ENCODE results near the gene MTHFSD. TPM values are rescaled to one million over a fixed set of nuclear protein-coding genes. Genes with fewer than 3 reads are reported as not detected.

Gene MTHFSD
- total RNA-seq, 1 experiment from 2014 or later, result 4.7 TPM

GRCh38 chr16:86507173-86508027 lies 47.6 kb downstream of the MTHFSD start:
- Histone ChIP-seq H2BK12ac (ENCODE audit: insufficient read length, low read depth, low read length) (no peak overlapping the region), H3K18ac (ENCODE audit: insufficient read length, low read depth, low read length) (no peak overlapping the region), H2AK5ac (ENCODE audit: insufficient read length, low read length) (no peak overlapping the region), H3K4me2 (ENCODE audit: insufficient read depth, insufficient read length, low read length) (peak overlapping the region; percentile 26), H3K9ac (ENCODE audit: extremely low read depth, insufficient read length, low read length) (no peak overlapping the region), H3K56ac (ENCODE audit: insufficient read length, low read depth, low read length) (no peak overlapping the region), H3K23me2 (ENCODE audit: insufficient read length, low read depth, low read length, poor library complexity, severe bottlenecking) (peaks cover 12% of the 10 kb centered on the region), H3K14ac (ENCODE audit: insufficient read depth, low read length) (no peak overlapping the region), H3K23ac (ENCODE audit: insufficient read length, low read depth, low read length) (no peak overlapping the region), H3K9me3 (ENCODE audit: control insufficient read depth, low read depth, low read length) (no peaks in the 10 kb centered on the region), H2BK15ac (ENCODE audit: low read depth, low read length) (no peak overlapping the region), H3K27me3 (ENCODE audit: insufficient read depth, low read length) (peaks cover 93% of the 10 kb centered on the region), H4K5ac (ENCODE audit: insufficient read length, low read depth, low read length) (no peak overlapping the region), H4K20me1 (ENCODE audit: control insufficient read depth, insufficient read depth, insufficient read length) (no peaks in the 10 kb centered on the region), H4K8ac (replicated peaks; ENCODE audit: insufficient read length, low read depth, low read length) (no peak overlapping the region), H2BK20ac (ENCODE audit: low read depth, low read length, poor library complexity, severe bottlenecking) (no peak overlapping the region), H2BK5ac (ENCODE audit: insufficient read length, low read length) (no peak overlapping the region), H3T11ph (ENCODE audit: low read length) (no peak overlapping the region), H3K79me1 (ENCODE audit: insufficient read depth, low read depth, low read length, poor library complexity, severe bottlenecking) (no peaks in the 10 kb centered on the region), H4K91ac (ENCODE audit: insufficient read length, low read depth, low read length) (no peak overlapping the region), H3K27ac (ENCODE audit: insufficient read length, low read depth, low read length) (no peak overlapping the region), H3K79me2 (ENCODE audit: insufficient read depth, low read length) (no peaks in the 10 kb centered on the region), H2BK120ac (ENCODE audit: low read depth, low read length, poor library complexity, severe bottlenecking) (no peak overlapping the region), H2AFZ (ENCODE audit: low read length) (no peak overlapping the region), H3K4ac (ENCODE audit: low read depth, low read length) (no peak overlapping the region), H3K4me1 (ENCODE audit: insufficient read depth, low read length) (no peaks in the 10 kb centered on the region)
- Mint-ChIP-seq H3K9me3 (peaks cover 2 to 15% of the 10 kb centered on the region in 2 experiments; a peak in 4 of 5 replicates), H3K4me1 (peaks cover 19 to 39% of the 10 kb centered on the region in 2 experiments), H3K4me3 (peak overlapping the region in 1 of 2 experiments; percentile 73; a peak in 3 of 5 replicates), H3K27ac (no peak overlapping the region), H3K27me3 (ENCODE audit: low read depth) (peaks cover 98% of the 10 kb centered on the region), H3K36me3 (ENCODE audit: insufficient read depth in 1 of 3, low read depth in 3 of 3) (0 out of 7 replicates have a peak, but pooled peaks cover 0 to 2% (median 0%) of the 10 kb centered on the region in 3 experiments)
- WGBS (ENCODE audit: extremely low coverage, insufficient read length, low lambda C conversion rate), result no CpG with 5 or more reads among the region's 37 CpGs
- TF ChIP-seq, protein P1, sequence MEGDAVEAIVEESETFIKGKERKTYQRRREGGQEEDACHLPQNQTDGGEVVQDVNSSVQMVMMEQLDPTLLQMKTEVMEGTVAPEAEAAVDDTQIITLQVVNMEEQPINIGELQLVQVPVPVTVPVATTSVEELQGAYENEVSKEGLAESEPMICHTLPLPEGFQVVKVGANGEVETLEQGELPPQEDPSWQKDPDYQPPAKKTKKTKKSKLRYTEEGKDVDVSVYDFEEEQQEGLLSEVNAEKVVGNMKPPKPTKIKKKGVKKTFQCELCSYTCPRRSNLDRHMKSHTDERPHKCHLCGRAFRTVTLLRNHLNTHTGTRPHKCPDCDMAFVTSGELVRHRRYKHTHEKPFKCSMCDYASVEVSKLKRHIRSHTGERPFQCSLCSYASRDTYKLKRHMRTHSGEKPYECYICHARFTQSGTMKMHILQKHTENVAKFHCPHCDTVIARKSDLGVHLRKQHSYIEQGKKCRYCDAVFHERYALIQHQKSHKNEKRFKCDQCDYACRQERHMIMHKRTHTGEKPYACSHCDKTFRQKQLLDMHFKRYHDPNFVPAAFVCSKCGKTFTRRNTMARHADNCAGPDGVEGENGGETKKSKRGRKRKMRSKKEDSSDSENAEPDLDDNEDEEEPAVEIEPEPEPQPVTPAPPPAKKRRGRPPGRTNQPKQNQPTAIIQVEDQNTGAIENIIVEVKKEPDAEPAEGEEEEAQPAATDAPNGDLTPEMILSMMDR (conservative IDR thresholded peaks at IDR 0.05), result no peak
- DNase-seq, result no peak
